CD4-positive, alpha-beta T cell (primary cell): Measurements from ENCODE around the gene GRIN1. TPM values are rescaled to one million over a fixed set of nuclear protein-coding genes. Genes with fewer than 3 reads are reported as not detected.

Source experiments
- ATAC-seq: fragments of 200-7000 bp; cut with Tn5 transposase; one replicate; pipeline ENCODE4 v1.10.0; 2022; ENCODE audit warnings: mild to moderate bottlenecking; ENCODE audit not compliant: poor library complexity
- CTCF ChIA-PET: fragments of 350-600 bp; sonication (Branson Sonifier 250); formaldehyde crosslinking; loops from one replicate; lab custom pipeline; 2021; ENCODE audit warnings: antibody characterized with exemption, inconsistent platforms; lab: Charles Lee
- POLR2A ChIA-PET: fragments of 350-600 bp; sonication (Branson Sonifier 250); formaldehyde crosslinking; loops from one replicate; lab custom pipeline; 2021; ENCODE audit warnings: antibody characterized with exemption, inconsistent platforms; lab: Charles Lee
- DNase-seq, 14 experiments: peaks; one replicate each; pipeline ENCODE4 v3.0.0-alpha.2; 2013 to 2020; ENCODE audit warnings: mixed read lengths in 2 of 14
- H3K27ac ChIP-seq, 2 donors: one replicate each; pipeline versions ENCODE4 v1.5.1 to v1.7.0; 2013; ENCODE audit warnings: low read length in 2 of 2, low read depth in 1 of 2, mild to moderate bottlenecking in 1 of 2
- H3K27me3 ChIP-seq, 2 experiments: 1 replicate in 1 of 2; 2 replicates in 1 of 2; pipeline versions ENCODE4 v1.6.1 to v1.7.0; 2013; ENCODE audit warnings: low read length in 2 of 2, control low read depth in 1 of 2, mild to moderate bottlenecking in 1 of 2, moderate library complexity in 1 of 2; ENCODE audit not compliant: insufficient read depth in 2 of 2, control insufficient read depth in 1 of 2
- H3K36me3 ChIP-seq: one replicate; pipeline ENCODE4 v1.6.1; 2013; ENCODE audit warnings: low read length, control low read depth; ENCODE audit not compliant: insufficient read depth
- H3K4me1 ChIP-seq: one replicate; pipeline ENCODE4 v1.6.1; 2013; ENCODE audit warnings: low read length, control low read depth; ENCODE audit not compliant: insufficient read depth
- H3K4me3 ChIP-seq: one replicate; pipeline ENCODE4 v1.5.1; 2013; ENCODE audit warnings: mild to moderate bottlenecking, low read length, moderate library complexity
- H3K9me3 ChIP-seq, 2 experiments: 1 replicate in 1 of 2; 2 replicates in 1 of 2; pipeline versions ENCODE4 v1.6.1 to v1.7.0; 2013; ENCODE audit warnings: low read length in 2 of 2, mild to moderate bottlenecking in 2 of 2, control low read depth in 1 of 2, moderate library complexity in 1 of 2; ENCODE audit not compliant: control insufficient read depth in 1 of 2, insufficient read depth in 1 of 2
- H3K27ac Mint-ChIP-seq: one replicate; pipeline ENCODE4 v1.8.0; 2020; ENCODE audit warnings: mixed read lengths
- H3K27me3 Mint-ChIP-seq: one replicate; pipeline ENCODE4 v1.8.0; 2021; ENCODE audit warnings: mixed read lengths
- H3K36me3 Mint-ChIP-seq: one replicate; pipeline ENCODE4 v1.8.0; 2021; ENCODE audit warnings: low read depth, mixed read lengths
- H3K4me1 Mint-ChIP-seq: one replicate; pipeline ENCODE4 v1.8.0; 2021; ENCODE audit warnings: low read depth, mixed read lengths
- H3K4me3 Mint-ChIP-seq: one replicate; pipeline ENCODE4 v1.8.0; 2020; ENCODE audit warnings: mild to moderate bottlenecking, mixed read lengths
- H3K9me3 Mint-ChIP-seq: one replicate; pipeline ENCODE4 v1.8.0; 2020; ENCODE audit warnings: mixed read lengths
- CTCF ChIP-seq: fragments of 200-600 bp; IDR thresholded peaks from one replicate; pipeline ENCODE4 v1.8.0; 2022; ENCODE audit warnings: antibody characterized with exemption, mild to moderate bottlenecking
- intact Hi-C, 2 experiments: fragments of 100-400 bp; cut with DNase I in 1 of 2; cut with micrococcal nuclease in 1 of 2; formaldehyde crosslinking; loops; one replicate each; pipeline versions ENCODE4 v1.15.1 to v1.9.0; 2023 to 2025; cut with DNase I, micrococcal nuclease
- total RNA-seq, 174 experiments: library from RNA in 2 of 174; stranded (reverse) in 2 of 174; gene quantifications; one replicate each; pipeline ENCODE4 v1.2.3 and lab custom pipeline; 2021 to 2026

Gene GRIN1
- total RNA-seq, 2 experiments from 2014 or later, result not detected

DNA sequence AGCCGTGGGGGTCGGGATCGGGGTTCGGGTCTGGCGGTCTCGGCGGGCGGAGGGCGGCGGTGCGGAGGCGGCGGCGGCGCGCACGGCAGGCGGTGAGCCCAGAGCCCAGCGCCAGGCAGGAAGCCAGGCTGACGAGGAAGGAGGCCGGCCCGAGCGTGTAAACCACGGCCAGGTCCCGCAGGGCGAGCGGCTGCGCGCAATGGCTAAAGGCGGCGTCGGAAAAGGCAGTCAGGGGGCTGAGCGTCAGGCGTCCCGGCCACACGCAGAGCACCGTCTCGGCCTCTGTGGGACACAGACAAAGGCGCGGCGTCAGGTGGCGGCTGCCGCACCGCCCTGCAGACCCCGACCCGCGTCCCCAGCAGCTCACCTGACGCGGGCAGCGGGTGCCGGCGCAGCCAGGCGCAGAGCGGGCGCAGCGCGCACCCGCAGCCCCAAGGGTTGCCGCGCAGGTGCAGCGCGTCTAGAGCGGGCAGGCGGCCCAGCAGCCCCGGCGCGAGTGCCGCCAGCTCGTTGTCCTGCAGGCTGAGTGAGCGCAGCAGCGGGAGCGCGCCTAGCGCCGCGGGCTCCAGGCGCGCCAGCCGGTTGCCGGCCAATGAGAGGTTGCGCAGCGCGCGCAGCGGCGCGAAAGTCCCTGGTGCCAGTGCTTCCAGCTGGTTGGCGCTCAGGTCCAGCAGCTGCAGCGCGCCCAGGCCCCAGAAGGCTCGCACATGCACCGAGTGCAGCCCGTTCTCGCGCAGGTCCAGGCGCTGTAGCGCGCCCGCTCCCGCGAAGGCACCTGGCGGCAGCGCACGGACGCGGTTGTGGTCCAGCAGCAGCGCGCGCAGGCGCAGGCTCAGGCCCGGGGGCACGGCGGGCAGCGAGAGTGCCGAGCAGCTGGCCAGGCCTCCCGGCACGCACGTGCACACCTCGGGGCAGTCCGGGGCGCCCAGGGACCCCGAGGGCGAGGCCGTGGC is 30.2 kb downstream of the GRIN1 start:
- intact Hi-C loops, result no loop called here
- H3K4me1 Mint-ChIP-seq, result no peaks in the 10 kb centered on the region
- Histone ChIP-seq H3K27me3 (peaks cover 70 to 84% of the 10 kb centered on the region in 2 experiments), H3K4me1 (peaks cover 12% of the 10 kb centered on the region), H3K4me3 (no peak overlapping the region), H3K9me3 (peaks cover 0 to 48% of the 10 kb centered on the region in 2 experiments), H3K36me3 (no peaks in the 10 kb centered on the region), H3K27ac (no peak overlapping the region)
- ATAC-seq (peak; percentile 34), DNase-seq (peak in 1 of 14 experiments; percentile 38)
- no peaks in the 10 kb centered on the region for H3K9me3 Mint-ChIP-seq
- ChIA-PET CTCF (no interaction called here), POLR2A (no interaction called here)
- peak overlapping the region; percentile 38 for H3K4me3 Mint-ChIP-seq
- H3K36me3 Mint-ChIP-seq, result no peaks in the 10 kb centered on the region
- peaks cover 36% of the 10 kb centered on the region for H3K27me3 Mint-ChIP-seq
- no peak for TF ChIP-seq CTCF
- H3K27ac Mint-ChIP-seq, result no peak overlapping the region

DNA sequence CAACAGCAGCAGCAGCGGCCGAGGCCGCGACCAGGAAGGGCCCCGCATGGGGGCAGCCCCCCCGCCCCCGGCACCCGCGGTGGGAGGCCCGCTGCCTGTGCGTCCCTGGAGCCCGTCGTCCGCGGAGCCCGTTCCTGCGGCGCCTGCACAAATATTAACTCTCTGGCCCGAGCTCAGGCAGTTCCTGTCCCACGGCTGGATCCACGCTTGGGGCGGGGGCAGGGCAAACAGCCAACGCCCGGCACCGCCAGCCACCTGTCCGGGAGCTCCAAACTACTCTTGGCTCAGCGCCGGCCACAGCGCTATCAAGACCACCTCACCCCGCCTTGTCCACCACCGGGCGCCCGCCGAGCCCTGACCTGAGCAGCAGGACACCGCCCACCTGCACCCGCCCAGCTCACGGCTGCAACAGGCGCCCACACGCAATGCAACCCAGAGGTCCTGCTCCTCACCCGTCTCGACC is 31.0 kb downstream of the GRIN1 start, which contains the start of gene LRRC26:
Gene LRRC26, minus strand, starts transcription at position 156 of the 463 bp plus-strand sequence. Its CDS starts 108 bp downstream, at position 48.
- ATAC-seq, result no peak
- no peaks in the 10 kb centered on the region for H3K36me3 Mint-ChIP-seq
- no peak within 1 kb of the TSS for H3K27ac ChIP-seq
- no peaks in the 10 kb centered on the region for H3K36me3 ChIP-seq
- H3K27me3 Mint-ChIP-seq, result peaks cover 32% of the 10 kb centered on the region
- H3K27ac Mint-ChIP-seq, result no peak within 1 kb of the TSS
- peak within 1 kb of the TSS; percentile 38 for H3K4me3 Mint-ChIP-seq
- H3K4me1 Mint-ChIP-seq, result no peaks in the 10 kb centered on the region
- ChIA-PET POLR2A (no interaction called here), CTCF (no interaction called here)
- no peak for TF ChIP-seq CTCF
- intact Hi-C loops, result loop anchor here in 1 of 2 experiments (10.0 kb wide), 1 partner anchor 45 kb away; no protein-coding TSS in a partner anchor
- no peak for DNase-seq
- H3K9me3 ChIP-seq, result peaks cover 0 to 48% of the 10 kb centered on the region in 2 experiments
- peaks cover 17% of the 10 kb centered on the region for H3K4me1 ChIP-seq
- H3K4me3 ChIP-seq, result no peak within 1 kb of the TSS
- no peaks in the 10 kb centered on the region for H3K9me3 Mint-ChIP-seq
- H3K27me3 ChIP-seq, result peaks cover 62 to 79% of the 10 kb centered on the region in 2 experiments

DNA sequence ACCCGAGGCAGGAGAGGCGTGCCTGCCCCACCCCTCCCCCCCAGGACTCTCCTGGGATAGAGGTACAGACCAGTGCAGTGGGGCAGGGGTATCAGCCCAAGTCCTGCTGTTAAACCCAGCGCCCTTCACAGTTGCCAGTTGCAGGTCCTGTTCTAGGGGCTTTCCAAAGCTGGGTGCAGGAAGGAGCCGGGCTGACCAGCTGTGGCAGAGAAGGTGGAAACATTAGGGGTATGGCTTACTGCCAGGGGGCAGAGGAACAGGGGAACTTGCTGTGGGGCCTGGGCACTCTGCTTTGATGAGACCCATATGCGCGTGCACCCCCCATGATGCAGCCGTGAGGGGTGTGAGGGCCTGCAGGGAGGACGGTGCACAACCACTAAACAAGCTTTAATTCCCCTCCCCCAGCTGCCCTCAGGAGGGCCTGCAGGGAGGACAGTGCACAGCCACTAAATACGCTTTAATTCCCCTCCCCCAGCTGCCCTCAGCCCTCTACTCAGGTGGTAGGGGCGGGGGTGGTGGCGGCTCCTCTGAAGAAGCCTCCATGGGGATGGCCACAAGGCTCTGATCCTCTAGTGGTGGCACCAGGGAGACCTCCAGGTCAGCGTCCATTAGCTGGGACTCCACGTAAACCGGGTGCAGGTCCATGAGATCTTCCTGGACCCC is 31.7 kb downstream of the GRIN1 start:
- Mint-ChIP-seq H3K36me3 (no peaks in the 10 kb centered on the region), H3K27me3 (peaks cover 25% of the 10 kb centered on the region), H3K27ac (no peak overlapping the region), H3K9me3 (no peaks in the 10 kb centered on the region), H3K4me1 (no peaks in the 10 kb centered on the region), H3K4me3 (no peak overlapping the region)
- DNase-seq, result no peak
- ChIA-PET CTCF (no interaction called here), POLR2A (no interaction called here)
- intact Hi-C loops, result loop anchor here in 1 of 2 experiments (10.0 kb wide), 1 partner anchor 46 kb away; no protein-coding TSS in a partner anchor
- no peak overlapping the region for H3K4me3 ChIP-seq
- peaks cover 0 to 42% of the 10 kb centered on the region in 2 experiments for H3K9me3 ChIP-seq
- no peak for TF ChIP-seq CTCF
- H3K4me1 ChIP-seq, result peaks cover 23% of the 10 kb centered on the region
- peaks cover 55 to 74% of the 10 kb centered on the region in 2 experiments for H3K27me3 ChIP-seq
- no peak for ATAC-seq
- no peaks in the 10 kb centered on the region for H3K36me3 ChIP-seq
- H3K27ac ChIP-seq, result no peak overlapping the region
